WTC11 (cell line): ENCODE data around the gene DFFB. TPM values are rescaled to one million over a fixed set of nuclear protein-coding genes. Genes with fewer than 3 reads are reported as not detected.

Source experiments
- ARID4B ChIP-seq: sonication (generic); formaldehyde crosslinking; IDR thresholded peaks from 2 replicates; pipeline ENCODE4 v1.8.0; 2023; ENCODE audit warnings: missing genetic modification reagents, mild to moderate bottlenecking, borderline replicate concordance
- ATF1 ChIP-seq: sonication (generic); formaldehyde crosslinking; IDR thresholded peaks from 2 replicates; pipeline ENCODE4 v1.8.1; 2023; ENCODE audit warnings: mild to moderate bottlenecking, moderate library complexity, missing genetic modification reagents
- CREB1 ChIP-seq: sonication (generic); formaldehyde crosslinking; IDR thresholded peaks from 2 replicates; pipeline ENCODE4 v1.8.0; 2023; ENCODE audit warnings: mild to moderate bottlenecking, missing genetic modification reagents
- ERG ChIP-seq: fragments of 250-450 bp; sonication (Bioruptor Pico); IDR thresholded peaks from 2 replicates; pipeline ENCODE4 v1.8.0; 2021; ENCODE audit warnings: mild to moderate bottlenecking
- JUN ChIP-seq: sonication (generic); formaldehyde crosslinking; IDR thresholded peaks from 2 replicates; pipeline ENCODE4 v1.8.0; 2023; ENCODE audit warnings: mild to moderate bottlenecking, missing genetic modification reagents
- MXD4 ChIP-seq: fragments of 250-450 bp; sonication (Bioruptor Pico); IDR thresholded peaks from 2 replicates; pipeline ENCODE4 v1.8.0; 2021; ENCODE audit warnings: mild to moderate bottlenecking, moderate library complexity, borderline replicate concordance
- MYBL2 ChIP-seq: sonication (generic); formaldehyde crosslinking; IDR thresholded peaks from 2 replicates; pipeline ENCODE4 v1.8.1; 2023; ENCODE audit warnings: mild to moderate bottlenecking, moderate library complexity, missing genetic modification reagents
- NR1H2 ChIP-seq: sonication (generic); formaldehyde crosslinking; IDR thresholded peaks from 2 replicates; pipeline ENCODE4 v1.9.0; 2021; ENCODE audit warnings: mild to moderate bottlenecking, moderate library complexity, missing genetic modification reagents
- NR2C2 ChIP-seq: sonication (generic); formaldehyde crosslinking; IDR thresholded peaks from 2 replicates; pipeline ENCODE4 v1.8.0; 2022; ENCODE audit warnings: mild to moderate bottlenecking, missing genetic modification reagents
- OVOL2 ChIP-seq: fragments of 250-450 bp; sonication (Bioruptor Pico); IDR thresholded peaks from 2 replicates; pipeline ENCODE4 v1.9.0; 2021; ENCODE audit warnings: mild to moderate bottlenecking, borderline replicate concordance
- PRRX2 ChIP-seq: fragments of 250-450 bp; sonication (Bioruptor Pico); IDR thresholded peaks from 2 replicates; pipeline ENCODE4 v1.8.0; 2021; ENCODE audit warnings: mild to moderate bottlenecking
- RELA ChIP-seq: sonication (generic); formaldehyde crosslinking; IDR thresholded peaks from 2 replicates; pipeline ENCODE4 v1.8.1; 2022; ENCODE audit warnings: missing genetic modification reagents, mild to moderate bottlenecking, borderline replicate concordance
- SMAD3 ChIP-seq: sonication (generic); formaldehyde crosslinking; IDR thresholded peaks from 2 replicates; pipeline ENCODE4 v1.8.0; 2022; ENCODE audit warnings: missing genetic modification reagents, mild to moderate bottlenecking, borderline replicate concordance
- SP1 ChIP-seq: sonication (generic); formaldehyde crosslinking; conservative IDR thresholded peaks from 2 replicates; pipeline ENCODE4 v1.8.1; 2022; ENCODE audit warnings: missing genetic modification reagents
- TEAD1 ChIP-seq: sonication (generic); formaldehyde crosslinking; IDR thresholded peaks from 2 replicates; pipeline ENCODE4 v1.8.0; 2022; ENCODE audit warnings: mild to moderate bottlenecking, missing genetic modification reagents
- ZBTB21 ChIP-seq: sonication (generic); formaldehyde crosslinking; IDR thresholded peaks from 2 replicates; pipeline ENCODE4 v1.8.1; 2023; ENCODE audit warnings: mild to moderate bottlenecking, missing genetic modification reagents, borderline replicate concordance
- ZNF121 ChIP-seq: sonication (generic); formaldehyde crosslinking; IDR thresholded peaks from 2 replicates; pipeline ENCODE4 v1.8.0; 2023; ENCODE audit warnings: missing genetic modification reagents
- ZNF263 ChIP-seq: sonication (generic); formaldehyde crosslinking; IDR thresholded peaks from 2 replicates; pipeline ENCODE4 v1.8.1; 2022; ENCODE audit warnings: low read depth, mild to moderate bottlenecking, moderate library complexity, missing genetic modification reagents
- ZNF317 ChIP-seq: sonication (generic); formaldehyde crosslinking; IDR thresholded peaks from 2 replicates; pipeline ENCODE4 v1.8.1; 2023; ENCODE audit warnings: low read depth, mild to moderate bottlenecking, moderate library complexity, missing genetic modification reagents, borderline replicate concordance
- ZNF416 ChIP-seq: fragments of 250-450 bp; sonication (Bioruptor Pico); IDR thresholded peaks from 2 replicates; pipeline ENCODE4 v1.9.0; 2021; ENCODE audit warnings: mild to moderate bottlenecking, inconsistent platforms
- ZNF423 ChIP-seq: fragments of 250-450 bp; sonication (Bioruptor Pico); IDR thresholded peaks from 2 replicates; pipeline ENCODE4 v2.1.2; 2022; ENCODE audit warnings: mild to moderate bottlenecking, moderate library complexity
- total RNA-seq: library from RNA; stranded (reverse); gene quantifications from 3 replicates; pipeline ENCODE4 v1.2.3, GENCODE V29; 2021
- TF ChIP-seq, protein P1 (sequence below): fragments of 250-450 bp; sonication (Bioruptor Pico); IDR thresholded peaks from 2 replicates; pipeline ENCODE4 v1.9.0; 2021; ENCODE audit warnings: mild to moderate bottlenecking, borderline replicate concordance
- TF ChIP-seq, protein P2 (sequence below): sonication (generic); formaldehyde crosslinking; IDR thresholded peaks from 2 replicates; pipeline ENCODE4 v1.8.1; 2023; ENCODE audit warnings: mild to moderate bottlenecking, moderate library complexity, missing genetic modification reagents
- TF ChIP-seq, protein P3 (sequence below): fragments of 250-450 bp; sonication (Bioruptor Pico); IDR thresholded peaks from 2 replicates; pipeline ENCODE4 v1.9.0; 2021; ENCODE audit warnings: mild to moderate bottlenecking
- TF ChIP-seq, protein P4 (sequence below): sonication (generic); formaldehyde crosslinking; IDR thresholded peaks from 2 replicates; pipeline ENCODE4 v1.8.0; 2022; ENCODE audit warnings: mild to moderate bottlenecking, missing genetic modification reagents
- TF ChIP-seq, protein P5 (sequence below): fragments of 250-450 bp; sonication (Bioruptor Pico); IDR thresholded peaks from 2 replicates; pipeline ENCODE4 v1.9.0; 2021; ENCODE audit warnings: moderate library complexity, mild to moderate bottlenecking, inconsistent platforms, borderline replicate concordance

DFFB gene
- total RNA-seq, 1 experiment from 2014 or later = 9.2 TPM

DNA sequence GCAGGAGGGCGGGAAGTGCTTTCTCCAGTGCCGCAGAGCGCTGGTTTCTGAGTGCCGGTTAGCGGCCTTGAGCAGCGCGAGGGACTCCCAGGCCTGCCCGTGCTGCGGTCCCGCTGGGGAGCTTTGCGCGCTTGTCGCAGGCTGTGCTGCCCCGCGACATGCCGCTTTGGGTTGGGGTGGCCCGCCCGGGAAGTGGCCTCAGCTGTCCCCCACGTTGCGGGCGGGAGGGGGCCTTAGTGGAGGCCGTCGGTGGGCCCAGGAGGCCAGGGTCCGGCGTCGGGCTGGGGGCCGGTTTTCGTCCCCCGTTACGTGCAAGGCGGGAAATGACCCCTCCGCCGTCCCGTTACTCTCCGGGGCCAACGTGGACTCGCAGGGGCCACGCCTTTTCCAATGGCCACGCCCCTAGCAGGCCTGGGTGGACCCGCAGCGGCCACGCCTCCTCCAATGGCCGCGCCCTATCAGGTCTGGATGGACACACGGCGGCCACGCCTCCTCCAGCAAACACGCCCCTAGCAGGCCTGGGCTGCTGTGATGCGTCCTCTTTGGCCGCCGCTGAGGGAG, 43.8 kb downstream of the DFFB start (continued):
- TF ChIP-seq, protein P1, sequence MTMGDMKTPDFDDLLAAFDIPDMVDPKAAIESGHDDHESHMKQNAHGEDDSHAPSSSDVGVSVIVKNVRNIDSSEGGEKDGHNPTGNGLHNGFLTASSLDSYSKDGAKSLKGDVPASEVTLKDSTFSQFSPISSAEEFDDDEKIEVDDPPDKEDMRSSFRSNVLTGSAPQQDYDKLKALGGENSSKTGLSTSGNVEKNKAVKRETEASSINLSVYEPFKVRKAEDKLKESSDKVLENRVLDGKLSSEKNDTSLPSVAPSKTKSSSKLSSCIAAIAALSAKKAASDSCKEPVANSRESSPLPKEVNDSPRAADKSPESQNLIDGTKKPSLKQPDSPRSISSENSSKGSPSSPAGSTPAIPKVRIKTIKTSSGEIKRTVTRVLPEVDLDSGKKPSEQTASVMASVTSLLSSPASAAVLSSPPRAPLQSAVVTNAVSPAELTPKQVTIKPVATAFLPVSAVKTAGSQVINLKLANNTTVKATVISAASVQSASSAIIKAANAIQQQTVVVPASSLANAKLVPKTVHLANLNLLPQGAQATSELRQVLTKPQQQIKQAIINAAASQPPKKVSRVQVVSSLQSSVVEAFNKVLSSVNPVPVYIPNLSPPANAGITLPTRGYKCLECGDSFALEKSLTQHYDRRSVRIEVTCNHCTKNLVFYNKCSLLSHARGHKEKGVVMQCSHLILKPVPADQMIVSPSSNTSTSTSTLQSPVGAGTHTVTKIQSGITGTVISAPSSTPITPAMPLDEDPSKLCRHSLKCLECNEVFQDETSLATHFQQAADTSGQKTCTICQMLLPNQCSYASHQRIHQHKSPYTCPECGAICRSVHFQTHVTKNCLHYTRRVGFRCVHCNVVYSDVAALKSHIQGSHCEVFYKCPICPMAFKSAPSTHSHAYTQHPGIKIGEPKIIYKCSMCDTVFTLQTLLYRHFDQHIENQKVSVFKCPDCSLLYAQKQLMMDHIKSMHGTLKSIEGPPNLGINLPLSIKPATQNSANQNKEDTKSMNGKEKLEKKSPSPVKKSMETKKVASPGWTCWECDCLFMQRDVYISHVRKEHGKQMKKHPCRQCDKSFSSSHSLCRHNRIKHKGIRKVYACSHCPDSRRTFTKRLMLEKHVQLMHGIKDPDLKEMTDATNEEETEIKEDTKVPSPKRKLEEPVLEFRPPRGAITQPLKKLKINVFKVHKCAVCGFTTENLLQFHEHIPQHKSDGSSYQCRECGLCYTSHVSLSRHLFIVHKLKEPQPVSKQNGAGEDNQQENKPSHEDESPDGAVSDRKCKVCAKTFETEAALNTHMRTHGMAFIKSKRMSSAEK (CRISPR knock-in tag) = no peak
- TF ChIP-seq MYBL2 (CRISPR knock-in tag) (no peak; the same call in 1 of the 2 replicates), OVOL2 (CRISPR knock-in tag) (no peak), ERG (no peak), SP1 (CRISPR knock-in tag) (peak; percentile 69), TEAD1 (CRISPR knock-in tag) (peak; percentile 30; the same call in 1 of the 2 replicates), RELA (CRISPR knock-in tag) (peak; percentile 77; the same call in 1 of the 2 replicates), ZBTB21 (CRISPR knock-in tag) (no peak), ARID4B (CRISPR knock-in tag) (peak; percentile 88; the same call in 1 of the 2 replicates), JUN (0 out of 2 replicates have a peak, but pooled peaks have one; percentile 27), PRRX2 (CRISPR knock-in tag) (no peak), ZNF121 (no peak), ZNF263 (CRISPR knock-in tag) (no peak), MXD4 (CRISPR knock-in tag) (no peak), SMAD3 (peak; percentile 49; the same call in 1 of the 2 replicates), CREB1 (CRISPR knock-in tag) (no peak), ZNF423 (CRISPR knock-in tag) (no peak), ATF1 (CRISPR knock-in tag) (no peak), ZNF317 (CRISPR knock-in tag) (no peak), NR1H2 (CRISPR knock-in tag) (no peak), ZNF416 (CRISPR knock-in tag) (no peak), NR2C2 (CRISPR knock-in tag) (no peak)
- TF ChIP-seq, protein P2, sequence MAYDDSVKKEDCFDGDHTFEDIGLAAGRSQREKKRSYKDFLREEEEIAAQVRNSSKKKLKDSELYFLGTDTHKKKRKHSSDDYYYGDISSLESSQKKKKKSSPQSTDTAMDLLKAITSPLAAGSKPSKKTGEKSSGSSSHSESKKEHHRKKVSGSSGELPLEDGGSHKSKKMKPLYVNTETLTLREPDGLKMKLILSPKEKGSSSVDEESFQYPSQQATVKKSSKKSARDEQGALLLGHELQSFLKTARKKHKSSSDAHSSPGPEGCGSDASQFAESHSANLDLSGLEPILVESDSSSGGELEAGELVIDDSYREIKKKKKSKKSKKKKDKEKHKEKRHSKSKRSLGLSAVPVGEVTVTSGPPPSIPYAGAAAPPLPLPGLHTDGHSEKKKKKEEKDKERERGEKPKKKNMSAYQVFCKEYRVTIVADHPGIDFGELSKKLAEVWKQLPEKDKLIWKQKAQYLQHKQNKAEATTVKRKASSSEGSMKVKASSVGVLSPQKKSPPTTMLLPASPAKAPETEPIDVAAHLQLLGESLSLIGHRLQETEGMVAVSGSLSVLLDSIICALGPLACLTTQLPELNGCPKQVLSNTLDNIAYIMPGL (CRISPR knock-in tag) = 0 out of 2 replicates have a peak, but pooled peaks have one; percentile 29
- TF ChIP-seq, protein P3, sequence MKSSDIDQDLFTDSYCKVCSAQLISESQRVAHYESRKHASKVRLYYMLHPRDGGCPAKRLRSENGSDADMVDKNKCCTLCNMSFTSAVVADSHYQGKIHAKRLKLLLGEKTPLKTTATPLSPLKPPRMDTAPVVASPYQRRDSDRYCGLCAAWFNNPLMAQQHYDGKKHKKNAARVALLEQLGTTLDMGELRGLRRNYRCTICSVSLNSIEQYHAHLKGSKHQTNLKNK (CRISPR knock-in tag) = no peak
- TF ChIP-seq, protein P4, sequence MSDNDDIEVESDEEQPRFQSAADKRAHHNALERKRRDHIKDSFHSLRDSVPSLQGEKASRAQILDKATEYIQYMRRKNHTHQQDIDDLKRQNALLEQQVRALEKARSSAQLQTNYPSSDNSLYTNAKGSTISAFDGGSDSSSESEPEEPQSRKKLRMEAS (CRISPR knock-in tag) = peak; percentile 79
- TF ChIP-seq, protein P5, sequence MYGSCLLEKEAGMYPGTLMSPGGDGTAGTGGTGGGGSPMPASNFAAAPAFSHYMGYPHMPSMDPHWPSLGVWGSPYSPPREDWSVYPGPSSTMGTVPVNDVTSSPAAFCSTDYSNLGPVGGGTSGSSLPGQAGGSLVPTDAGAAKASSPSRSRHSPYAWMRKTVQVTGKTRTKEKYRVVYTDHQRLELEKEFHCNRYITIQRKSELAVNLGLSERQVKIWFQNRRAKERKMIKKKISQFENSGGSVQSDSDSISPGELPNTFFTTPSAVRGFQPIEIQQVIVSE (CRISPR knock-in tag) = no peak
